Left lung (tissue), 10 donors: ENCODE measurements around the gene ARHGAP28. TPM values are rescaled to one million over a fixed set of nuclear protein-coding genes. Genes with fewer than 3 reads are reported as not detected.

Experiments
- ATAC-seq: fragments of 200-7000 bp; cut with Tn5 transposase; one replicate; pipeline ENCODE4 v1.9.1; 2020; ENCODE audit warnings: moderate library complexity
- DNase-seq, 4 donors: peaks; one replicate each; pipeline ENCODE4 v3.0.0-alpha.2; 2013 to 2020
- H3K27ac ChIP-seq, 2 donors: fragments of 200-600 bp; sonication (generic) in 1 of 2; one replicate each; pipeline versions ENCODE4 v1.5.0 to v1.8.0; 2020 to 2021
- H3K27me3 ChIP-seq, 2 donors: fragments of 200-600 bp; sonication (generic) in 1 of 2; one replicate each; pipeline versions ENCODE4 v1.5.0 to v1.8.0; 2020 to 2021
- H3K36me3 ChIP-seq, 2 donors: fragments of 200-600 bp; sonication (generic) in 1 of 2; one replicate each; pipeline versions ENCODE4 v1.5.0 to v1.8.0; 2020 to 2021
- H3K4me1 ChIP-seq, 2 donors: fragments of 200-600 bp; one replicate each; pipeline ENCODE4 v1.8.0; 2021
- H3K4me3 ChIP-seq, 2 donors: fragments of 200-600 bp; sonication (generic) in 1 of 2; one replicate each; pipeline versions ENCODE4 v1.5.0 to v1.8.0; 2020 to 2021; ENCODE audit warnings: mild to moderate bottlenecking in 1 of 2
- H3K9me3 ChIP-seq, 2 donors: fragments of 200-600 bp; sonication (generic) in 1 of 2; one replicate each; pipeline versions ENCODE4 v1.5.0 to v1.8.0; 2020 to 2021
- CTCF ChIP-seq, 2 donors: fragments of 200-600 bp; sonication (generic) in 1 of 2; IDR thresholded peaks; one replicate each; pipeline versions ENCODE4 v1.5.0 to v1.8.0; 2021; ENCODE audit warnings: antibody characterized with exemption in 2 of 2
- intact Hi-C, 2 donors: fragments of 100-400 bp; cut with DNase I; formaldehyde crosslinking; loops; one replicate each; pipeline versions ENCODE4 v1.11.2 to v1.14.2; 2022
- polyA plus RNA-seq, 6 donors: library from polyadenylated mRNA; unstranded; fragments of 120-200 nt; gene quantifications; one replicate each; pipeline ENCODE4 v1.2.1, GENCODE V29; 2013; ENCODE audit not compliant: insufficient read length in 6 of 6
- total RNA-seq, 2 donors: library from RNA; stranded (reverse); fragmentation: NEBNext Ultra II Directional; extraction: Animal tissue kit (Norgen Biotek cat#: 25700); gene quantifications; one replicate each; pipeline ENCODE4 v1.2.1, GENCODE V29; 2021
- donor health status: DM: no; HTN: yes; CAD: no.
- donor health status: DM: no; HTN: no; CAD: no.

The ARHGAP28 gene
- total and polyA plus RNA-seq, 8 donors: 16.6 to 262 (median 208) TPM

DNA sequence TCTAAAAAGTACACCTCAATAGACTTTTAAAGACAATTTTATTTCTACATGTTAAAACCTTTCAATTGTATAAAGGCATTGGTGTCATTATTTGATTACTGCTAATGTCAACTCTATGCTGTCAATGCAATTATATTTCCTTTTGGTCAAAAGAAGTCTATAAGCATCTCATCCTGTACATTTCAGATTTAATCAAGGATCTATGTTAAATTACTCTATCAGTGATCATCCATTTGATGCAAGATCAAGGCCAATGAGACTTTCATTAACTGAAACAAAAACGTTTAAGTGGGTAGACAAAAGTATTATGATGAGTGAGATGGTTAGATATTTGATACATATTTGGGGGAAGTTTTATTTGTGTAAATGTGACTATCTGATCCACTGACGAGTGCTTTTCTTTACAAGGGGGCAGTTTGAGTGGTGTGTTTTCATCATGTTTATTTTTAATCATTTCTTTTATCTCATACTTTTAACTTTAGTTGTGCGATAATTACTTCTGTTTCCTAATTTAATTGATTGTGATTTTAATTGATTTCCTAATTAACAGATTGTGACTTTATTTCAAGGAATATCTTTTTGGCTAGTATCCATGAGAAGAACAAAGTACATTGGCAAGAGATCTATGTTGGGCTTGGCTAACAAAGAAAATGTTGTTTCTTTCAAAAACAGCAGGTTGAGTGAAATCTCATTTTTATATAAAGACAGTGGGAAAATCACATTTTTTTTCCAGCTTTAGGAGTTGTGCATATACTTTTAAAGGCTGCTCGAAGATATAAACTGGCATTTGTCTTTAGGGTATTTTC, 1.1 kb downstream of the ARHGAP28 start:
- intact Hi-C loops: no loop called here
- no peak for TF ChIP-seq CTCF (IDR thresholded peaks at IDR 0.05)
- no peaks in the 10 kb centered on the region for H3K9me3 ChIP-seq
- H3K36me3 ChIP-seq: no peaks in the 10 kb centered on the region
- no peaks in the 10 kb centered on the region for H3K4me1 ChIP-seq
- peaks cover 0 to 10% of the 10 kb centered on the region in 2 donors for H3K27me3 ChIP-seq
- ATAC-seq (no peak), DNase-seq (no peak)
- peak overlapping the region; percentile 71 to 85 for H3K27ac ChIP-seq
- H3K4me3 ChIP-seq: peak overlapping the region; percentile 46 to 51

DNA sequence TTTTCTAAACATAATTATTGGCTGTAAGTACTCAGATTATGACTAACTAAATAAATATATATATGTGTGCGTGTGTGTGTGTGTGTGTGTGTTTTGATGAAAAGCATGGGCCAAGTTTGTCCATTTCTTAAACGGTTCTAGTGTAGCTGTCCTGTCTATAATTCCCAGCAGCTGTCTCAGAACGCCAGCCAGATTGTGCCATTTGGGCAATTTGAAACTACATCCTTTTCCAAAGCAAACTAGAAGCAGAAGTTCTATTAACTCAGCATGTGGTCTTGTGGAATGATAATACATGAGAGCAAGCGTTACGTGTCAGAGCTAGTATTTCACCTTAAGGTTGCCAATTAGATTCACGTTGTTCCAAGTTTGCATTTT, 1.7 kb downstream of the ARHGAP28 start:
- TF ChIP-seq CTCF (IDR thresholded peaks at IDR 0.05): no peak
- H3K9me3 ChIP-seq: no peaks in the 10 kb centered on the region
- no peaks in the 10 kb centered on the region for H3K4me1 ChIP-seq
- no peak for ATAC-seq
- intact Hi-C loops: no loop called here
- H3K27me3 ChIP-seq: peaks cover 0 to 10% of the 10 kb centered on the region in 2 donors
- DNase-seq: peak in 1 of 4 donors; percentile 69
- no peak overlapping the region for H3K4me3 ChIP-seq
- H3K27ac ChIP-seq: peak overlapping the region in 1 of 2 donors; percentile 85
- H3K36me3 ChIP-seq: no peaks in the 10 kb centered on the region

DNA sequence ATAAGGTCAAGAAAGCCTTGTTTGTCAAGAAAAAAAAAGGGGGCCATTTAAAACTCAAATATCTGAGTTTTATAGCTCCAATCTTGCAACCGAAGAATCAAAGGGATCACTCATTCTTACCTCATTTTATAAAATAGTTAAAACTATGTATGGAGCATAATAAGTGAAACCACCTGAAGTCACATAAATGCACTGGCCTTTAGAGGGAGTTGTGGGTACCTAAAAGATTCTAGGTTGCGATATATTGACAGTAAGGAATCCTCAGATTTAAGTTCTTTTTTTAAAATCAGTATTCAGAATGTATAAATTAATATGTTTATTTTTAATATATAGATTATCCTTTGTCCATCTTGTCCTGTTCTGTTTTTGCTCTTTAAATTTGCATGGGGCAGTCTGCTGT, 3.4 kb downstream of the ARHGAP28 start:
- ATAC-seq: no peak

GRCh38 chr18:6733758-6734157, 4.2 kb downstream of the ARHGAP28 start:
- DNase-seq: no peak
- Histone ChIP-seq H3K36me3 (no peaks in the 10 kb centered on the region), H3K27me3 (peaks cover 0 to 10% of the 10 kb centered on the region in 2 donors), H3K4me3 (no peak overlapping the region), H3K9me3 (no peaks in the 10 kb centered on the region), H3K27ac (peak overlapping the region in 1 of 2 donors; percentile 63), H3K4me1 (no peaks in the 10 kb centered on the region)
- intact Hi-C loops: no loop called here
- TF ChIP-seq CTCF (IDR thresholded peaks at IDR 0.05): no peak
- ATAC-seq: no peak

More for the DNA sequence above, 3.4 kb downstream of the ARHGAP28 start:
- H3K4me1 ChIP-seq: no peaks in the 10 kb centered on the region
- TF ChIP-seq CTCF (IDR thresholded peaks at IDR 0.05): no peak
- no peaks in the 10 kb centered on the region for H3K36me3 ChIP-seq
- peak overlapping the region in 1 of 2 donors; percentile 85 for H3K27ac ChIP-seq
- no peaks in the 10 kb centered on the region for H3K9me3 ChIP-seq
- no peak overlapping the region for H3K4me3 ChIP-seq
- intact Hi-C loops: no loop called here
- H3K27me3 ChIP-seq: peaks cover 0 to 10% of the 10 kb centered on the region in 2 donors
- no peak for DNase-seq

GRCh38 chr18:6734726-6735430, 5.4 kb downstream of the ARHGAP28 start:
- Histone ChIP-seq H3K27me3 (peaks cover 0 to 2% of the 10 kb centered on the region in 2 donors), H3K27ac (peak overlapping the region in 1 of 2 donors; percentile 63), H3K4me1 (no peaks in the 10 kb centered on the region), H3K9me3 (no peaks in the 10 kb centered on the region), H3K36me3 (no peaks in the 10 kb centered on the region), H3K4me3 (no peak overlapping the region)
- intact Hi-C loops: no loop called here
- DNase-seq (no peak), ATAC-seq (no peak)
- TF ChIP-seq CTCF (IDR thresholded peaks at IDR 0.05): no peak
